ENCODE data around the gene TARM1.

The TARM1 gene

DNA sequence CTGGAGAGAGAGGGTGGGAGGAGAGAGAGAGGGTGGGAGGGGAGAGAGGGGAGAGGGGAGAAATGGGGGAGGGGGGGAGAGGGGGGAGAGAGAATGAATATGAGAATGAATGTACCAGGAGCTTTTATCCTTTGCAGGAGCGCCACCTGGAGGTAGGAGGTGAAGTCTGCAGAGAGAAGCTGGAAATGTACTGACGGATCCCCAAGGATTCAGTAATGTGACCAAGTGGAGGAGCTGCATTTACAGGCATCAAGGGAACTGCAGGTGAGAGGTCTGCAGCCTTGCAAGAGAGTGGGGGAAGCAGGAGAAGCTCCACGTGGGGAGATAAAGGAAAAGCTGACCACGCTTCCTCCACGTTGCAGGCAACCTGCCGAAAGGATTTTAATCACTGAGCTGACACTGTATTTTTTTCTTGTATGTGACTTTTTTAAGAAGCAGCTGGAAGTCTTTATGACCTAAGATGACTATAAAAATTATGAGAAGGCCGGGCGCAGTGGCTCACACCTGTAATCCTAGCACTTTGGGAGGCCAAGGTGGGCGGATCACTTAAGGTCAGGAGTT lies 51.2 kb downstream of the TARM1 start:
- DNase-seq, result peak; percentile 41

- no peak for DNase-seq
These were observed 51.9 kb downstream of the TARM1 start for GRCh38 chr19:54029301-54029700.

- no peak for DNase-seq
These were observed 54.5 kb downstream of the TARM1 start for GRCh38 chr19:54026656-54027055.

DNA sequence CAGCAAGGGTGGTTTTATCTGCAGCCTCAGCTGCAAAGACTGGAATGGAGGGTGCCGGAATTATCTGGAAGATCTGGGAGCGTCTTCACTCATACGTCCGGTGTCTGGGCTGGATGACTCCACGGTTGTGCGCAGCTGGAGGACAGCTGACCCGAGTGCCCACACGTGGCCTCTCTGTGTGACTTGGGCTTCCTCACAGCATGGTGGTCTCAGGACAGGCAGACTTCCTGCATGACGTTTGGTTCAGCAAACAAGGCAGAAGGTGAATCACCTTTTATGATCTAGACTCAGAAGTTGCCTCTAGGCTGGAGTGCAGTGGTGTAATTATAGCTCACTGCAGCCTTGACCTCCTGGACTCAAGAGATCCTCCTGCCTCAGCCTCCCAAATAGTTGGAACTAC lies 56.5 kb downstream of the TARM1 start:
- DNase-seq, result no peak

DNA sequence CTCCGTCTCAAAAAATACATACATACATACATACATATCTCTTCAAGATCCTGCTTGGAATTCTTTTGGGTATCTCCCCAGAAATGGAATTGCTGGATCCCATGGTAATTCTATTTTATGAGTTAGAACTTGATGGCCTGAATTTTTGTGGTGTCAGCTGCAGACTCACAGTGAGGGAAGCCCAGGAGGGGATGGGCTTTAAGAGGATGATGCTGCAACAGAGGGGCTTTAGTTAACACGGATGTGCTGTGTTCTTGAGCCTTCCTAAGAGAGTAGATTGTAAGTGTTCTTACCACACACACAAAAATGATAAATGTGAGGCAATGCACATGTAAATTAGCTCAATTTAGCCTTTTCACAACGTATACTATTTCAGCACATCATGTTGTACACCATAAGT lies 58.0 kb downstream of the TARM1 start:
- no peak for DNase-seq

DNA sequence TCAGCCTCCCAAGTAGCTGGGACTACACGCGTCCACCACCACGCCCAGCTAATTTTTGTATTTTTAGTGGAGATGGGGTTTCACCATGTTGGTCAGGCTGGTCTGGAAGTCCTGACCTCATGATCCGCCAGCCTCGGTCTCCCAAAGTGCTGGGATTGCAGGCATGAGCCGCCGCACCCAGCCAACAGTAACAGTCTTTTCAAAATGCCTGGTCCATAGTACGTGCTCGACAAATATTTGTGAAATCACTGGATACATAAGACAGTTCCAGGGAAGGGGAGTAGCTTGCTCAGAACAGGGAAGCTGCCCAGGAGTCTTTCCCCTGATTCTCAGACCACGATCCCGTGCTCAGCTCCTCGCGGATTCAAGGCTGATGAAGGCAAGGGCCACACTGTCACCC lies 59.2 kb downstream of the TARM1 start:
- no peak for DNase-seq

DNA sequence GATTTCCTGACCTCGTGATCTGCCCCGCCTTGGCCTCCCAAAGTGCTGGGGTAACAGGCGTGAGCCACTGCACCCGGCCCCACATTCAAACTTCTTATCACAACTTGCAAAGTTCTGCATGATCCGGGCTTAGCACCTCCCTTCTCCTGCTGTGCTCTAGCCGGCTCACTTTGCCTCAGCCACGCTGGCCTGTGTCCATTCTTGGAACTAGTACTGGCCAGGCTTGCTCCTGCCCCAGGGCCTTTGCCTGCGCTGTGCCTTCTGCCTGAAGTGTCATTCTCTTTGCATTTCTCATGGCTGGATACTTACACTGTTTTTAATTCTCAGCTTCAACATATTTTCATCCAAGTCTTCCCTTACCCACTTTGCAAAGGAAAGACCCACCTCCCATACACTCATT lies 59.8 kb downstream of the TARM1 start:
- DNase-seq, result no peak
